Gastroesophageal sphincter (tissue), 4 donors: ENCODE results near the gene ROBO1. TPM values are rescaled to one million over a fixed set of nuclear protein-coding genes. Genes with fewer than 3 reads are reported as not detected.

Source experiments
- ATAC-seq: fragments of 150-250 bp; one replicate; pipeline ENCODE4 v1.9.1; 2016; ENCODE audit warnings: mild to moderate bottlenecking, moderate library complexity
- H3K27ac ChIP-seq, 4 donors: fragments of 200-600 bp; sonication (generic) in 3 of 4; 1 replicate in 3 of 4; 2 replicates in 1 of 4; pipeline ENCODE4 v1.5.1; 2016 to 2019
- H3K27me3 ChIP-seq: fragments of 200-600 bp; sonication (generic); one replicate; pipeline ENCODE4 v1.5.1; 2019
- H3K36me3 ChIP-seq, 2 donors: fragments of 200-600 bp; sonication (generic); one replicate each; pipeline ENCODE4 v1.5.1; 2019; ENCODE audit warnings: control low read depth in 1 of 2
- H3K4me1 ChIP-seq, 3 donors: fragments of 200-600 bp; sonication (generic); 1 replicate in 2 of 3; 2 replicates in 1 of 3; pipeline ENCODE4 v1.5.1; 2016 to 2019; ENCODE audit warnings: control low read depth in 2 of 3
- H3K4me3 ChIP-seq, 2 donors: fragments of 200-600 bp; sonication (generic); one replicate each; pipeline ENCODE4 v1.5.1; 2019; ENCODE audit warnings: mild to moderate bottlenecking in 1 of 2, moderate library complexity in 1 of 2
- H3K9me3 ChIP-seq, 3 donors: fragments of 200-600 bp; sonication (generic); one replicate each; pipeline ENCODE4 v1.5.1; 2017 to 2019; ENCODE audit warnings: control low read depth in 2 of 3
- EP300 ChIP-seq: sonication (generic); formaldehyde crosslinking; IDR thresholded peaks from one replicate; pipeline ENCODE4 v1.6.1; 2017; ENCODE audit warnings: antibody characterized with exemption, mild to moderate bottlenecking
- POLR2A ChIP-seq, 2 donors: fragments of 450-650 bp; IDR thresholded peaks; one replicate each; pipeline ENCODE4 v1.6.1; 2017; ENCODE audit warnings: antibody characterized with exemption in 2 of 2, mild to moderate bottlenecking in 2 of 2, moderate library complexity in 1 of 2
- POLR2AphosphoS5 ChIP-seq: sonication (generic); formaldehyde crosslinking; IDR thresholded peaks from one replicate; pipeline ENCODE4 v1.6.1; 2017; ENCODE audit warnings: antibody characterized with exemption
- WGBS, 2 donors: methylation state at CpG; one replicate each; pipeline ENCODE4 v1.1.5; 2018; ENCODE audit warnings: low coverage in 1 of 2; 5-methylcytosine and 5-hydroxymethylcytosine counted together
- total RNA-seq, 4 donors: library from RNA; depleted of rRNA; stranded (reverse); fragments of >200 nt; gene quantifications; one replicate each; pipeline ENCODE4 v1.1.0, GENCODE V29; 2016
- TF ChIP-seq, protein P1 (sequence below), 4 experiments: fragments of 200-600 bp in 2 of 4; fragments of 450-650 bp in 2 of 4; sonication (generic) in 1 of 4; IDR thresholded peaks; one replicate each; pipeline ENCODE4 v1.5.1; 2017 to 2019; ENCODE audit warnings: antibody characterized with exemption in 4 of 4, mild to moderate bottlenecking in 2 of 4, moderate library complexity in 2 of 4

Gene ROBO1
- total RNA-seq, 4 donors from 2014 or later = 9.7 to 15.3 (median 12.9) TPM

DNA sequence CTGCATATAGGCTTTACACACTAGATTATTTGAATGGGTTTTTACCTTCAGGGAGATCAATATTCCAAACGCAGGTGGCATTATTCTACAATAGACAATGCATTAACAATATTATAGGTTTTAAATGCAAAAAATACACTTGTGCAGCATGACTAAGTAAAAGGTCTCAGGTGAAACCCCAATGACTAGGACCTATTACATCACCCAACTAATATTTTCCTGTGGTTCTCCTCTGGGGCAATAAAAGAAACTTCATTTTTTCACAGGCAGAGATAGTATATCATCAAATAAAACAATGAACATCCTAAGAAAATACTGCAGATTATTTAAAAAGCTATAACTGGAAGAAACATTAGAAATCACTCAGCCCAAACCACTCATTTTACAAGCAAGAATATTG, 375.3 kb downstream of the ROBO1 start:
- TF ChIP-seq, protein P1, sequence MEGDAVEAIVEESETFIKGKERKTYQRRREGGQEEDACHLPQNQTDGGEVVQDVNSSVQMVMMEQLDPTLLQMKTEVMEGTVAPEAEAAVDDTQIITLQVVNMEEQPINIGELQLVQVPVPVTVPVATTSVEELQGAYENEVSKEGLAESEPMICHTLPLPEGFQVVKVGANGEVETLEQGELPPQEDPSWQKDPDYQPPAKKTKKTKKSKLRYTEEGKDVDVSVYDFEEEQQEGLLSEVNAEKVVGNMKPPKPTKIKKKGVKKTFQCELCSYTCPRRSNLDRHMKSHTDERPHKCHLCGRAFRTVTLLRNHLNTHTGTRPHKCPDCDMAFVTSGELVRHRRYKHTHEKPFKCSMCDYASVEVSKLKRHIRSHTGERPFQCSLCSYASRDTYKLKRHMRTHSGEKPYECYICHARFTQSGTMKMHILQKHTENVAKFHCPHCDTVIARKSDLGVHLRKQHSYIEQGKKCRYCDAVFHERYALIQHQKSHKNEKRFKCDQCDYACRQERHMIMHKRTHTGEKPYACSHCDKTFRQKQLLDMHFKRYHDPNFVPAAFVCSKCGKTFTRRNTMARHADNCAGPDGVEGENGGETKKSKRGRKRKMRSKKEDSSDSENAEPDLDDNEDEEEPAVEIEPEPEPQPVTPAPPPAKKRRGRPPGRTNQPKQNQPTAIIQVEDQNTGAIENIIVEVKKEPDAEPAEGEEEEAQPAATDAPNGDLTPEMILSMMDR (IDR thresholded peaks at IDR 0.05) = no peak
- no peak for TF ChIP-seq POLR2A (IDR thresholded peaks at IDR 0.05)
- TF ChIP-seq POLR2AphosphoS5 = no peak
- TF ChIP-seq EP300 = no peak
- Histone ChIP-seq H3K4me3 (no peak overlapping the region), H3K36me3 (no peaks in the 10 kb centered on the region), H3K27me3 (no peaks in the 10 kb centered on the region), H3K9me3 (no peaks in the 10 kb centered on the region), H3K4me1 (no peaks in the 10 kb centered on the region), H3K27ac (no peak overlapping the region)
- WGBS, 2 donors = 90 to 96% methylated on average over 1 of the region's 1 CpG
- no peak for ATAC-seq

- Histone ChIP-seq H3K36me3 (no peaks in the 10 kb centered on the region), H3K9me3 (no peaks in the 10 kb centered on the region), H3K4me1 (no peaks in the 10 kb centered on the region), H3K27me3 (no peaks in the 10 kb centered on the region), H3K27ac (no peak overlapping the region), H3K4me3 (no peak overlapping the region)
- TF ChIP-seq, protein P1 (IDR thresholded peaks at IDR 0.05) = no peak
- TF ChIP-seq POLR2AphosphoS5 (no peak), POLR2A (IDR thresholded peaks at IDR 0.05) (no peak), EP300 (no peak)
- 73 to 75% methylated on average over 2 of the region's 2 CpGs for WGBS, 2 donors
- ATAC-seq = no peak
Observed at GRCh38 chr3:79390352-79390751, 377.4 kb downstream of the ROBO1 start.

DNA sequence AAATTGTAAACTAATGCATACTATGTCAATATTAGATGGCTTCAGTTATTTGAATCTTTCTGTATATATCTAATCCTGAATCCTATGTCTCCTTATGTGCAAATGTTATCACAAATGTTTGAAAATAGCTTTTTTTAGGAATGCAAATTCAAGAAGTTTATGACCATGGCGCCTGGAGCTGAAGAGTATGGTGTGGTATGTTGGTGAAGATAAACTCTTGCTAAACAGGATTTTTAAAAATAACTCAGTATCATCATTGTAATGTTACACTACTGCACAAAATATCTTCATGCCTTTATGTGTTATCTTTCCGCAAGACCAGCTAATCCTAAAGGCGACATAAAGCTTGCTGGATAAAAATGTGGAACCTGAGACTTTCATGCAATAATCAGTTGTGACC, 382.6 kb downstream of the ROBO1 start:
- H3K27me3 ChIP-seq = no peaks in the 10 kb centered on the region
- H3K27ac ChIP-seq = no peak overlapping the region
- H3K36me3 ChIP-seq = no peaks in the 10 kb centered on the region
- H3K4me3 ChIP-seq = no peak overlapping the region
- 93 to 94% methylated on average over 3 of the region's 3 CpGs for WGBS, 2 donors
- ATAC-seq = no peak
- H3K9me3 ChIP-seq = no peaks in the 10 kb centered on the region
- TF ChIP-seq, protein P1 (IDR thresholded peaks at IDR 0.05) = no peak
- TF ChIP-seq POLR2A (IDR thresholded peaks at IDR 0.05) = no peak
- no peak for TF ChIP-seq EP300
- no peak for TF ChIP-seq POLR2AphosphoS5
- no peaks in the 10 kb centered on the region for H3K4me1 ChIP-seq

GRCh38 chr3:79383402-79384012, 384.3 kb downstream of the ROBO1 start:
- H3K9me3 ChIP-seq = no peaks in the 10 kb centered on the region
- no peak overlapping the region for H3K4me3 ChIP-seq
- no peaks in the 10 kb centered on the region for H3K4me1 ChIP-seq
- TF ChIP-seq EP300 (no peak), POLR2A (IDR thresholded peaks at IDR 0.05) (no peak)
- TF ChIP-seq, protein P1 (IDR thresholded peaks at IDR 0.05) = no peak
- no peak for ATAC-seq
- WGBS, 2 donors = 30 to 31% methylated on average over 3 of the region's 3 CpGs
- no peaks in the 10 kb centered on the region for H3K36me3 ChIP-seq
- no peak overlapping the region for H3K27ac ChIP-seq
- no peaks in the 10 kb centered on the region for H3K27me3 ChIP-seq

DNA sequence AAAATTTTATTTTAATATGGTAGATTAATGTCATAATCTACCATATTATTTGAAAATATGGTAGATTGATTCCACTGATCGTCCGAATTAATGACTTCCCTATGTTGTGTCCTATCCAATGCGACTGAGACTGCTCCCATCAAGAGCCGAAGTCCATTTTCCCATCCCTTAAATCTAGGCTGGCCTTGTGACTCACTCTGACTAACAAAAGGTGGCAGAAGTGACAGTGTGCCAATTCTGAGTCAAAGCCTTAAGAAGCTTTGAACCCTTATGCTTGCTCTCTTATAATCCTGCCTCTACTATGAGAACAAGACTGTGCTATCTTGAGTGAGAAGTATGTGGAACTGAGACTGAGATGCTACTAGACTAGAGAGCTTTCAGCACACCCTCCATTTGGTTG, 387.2 kb downstream of the ROBO1 start:
- H3K27me3 ChIP-seq = no peaks in the 10 kb centered on the region
- H3K36me3 ChIP-seq = no peaks in the 10 kb centered on the region
- H3K9me3 ChIP-seq = no peaks in the 10 kb centered on the region
- H3K27ac ChIP-seq = no peak overlapping the region
- H3K4me1 ChIP-seq = no peaks in the 10 kb centered on the region
- 89 to 93% methylated on average over 4 of the region's 4 CpGs for WGBS, 2 donors
- TF ChIP-seq POLR2AphosphoS5 (no peak), EP300 (no peak), POLR2A (IDR thresholded peaks at IDR 0.05) (no peak)
- TF ChIP-seq, protein P1 (IDR thresholded peaks at IDR 0.05) = no peak
- H3K4me3 ChIP-seq = no peak overlapping the region
- no peak for ATAC-seq
